ENCODE data around the gene SLC35F3. TPM values are rescaled to one million over a fixed set of nuclear protein-coding genes. Genes with fewer than 3 reads are reported as not detected.
A peak's percentile ranks its signal among the peaks of the same experiment; 100 is the strongest.

The SLC35F3 gene
- total RNA-seq, 1 experiment from 2014 or later, result 0.94 TPM

DNA sequence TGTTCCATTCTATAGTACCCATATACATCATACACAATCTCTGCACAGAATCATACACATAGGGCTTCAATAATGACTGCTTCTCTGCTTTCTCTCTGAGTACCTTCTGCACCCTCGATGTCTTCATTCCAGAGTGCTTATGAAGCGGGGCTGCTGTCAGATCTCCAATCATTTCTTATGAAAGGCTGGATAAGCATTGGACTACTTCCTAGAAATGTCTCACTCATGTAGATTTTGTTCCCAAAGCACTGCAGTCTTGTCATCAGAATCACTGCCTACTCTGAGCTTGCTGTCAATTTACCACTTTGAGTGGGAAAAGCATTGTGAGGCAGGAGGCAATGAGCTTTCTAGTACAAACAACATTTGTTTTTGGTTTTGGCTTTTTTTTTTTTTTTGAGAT lies 179.0 kb downstream of the SLC35F3 start:
- no peak overlapping the region for H3K27ac Mint-ChIP-seq
- ATAC-seq (no peak), DNase-seq (ENCODE audit: low spot score) (no peak)
- H3K4me3 Mint-ChIP-seq, result no peak overlapping the region
- no peaks in the 10 kb centered on the region; the same call in 1 of the 2 replicates for H3K27me3 Mint-ChIP-seq (ENCODE audit: low read depth)
- TF ChIP-seq NR1H2 (CRISPR knock-in tag; IDR thresholded peaks at IDR 0.05) (no peak), NR2C2 (CRISPR knock-in tag; IDR thresholded peaks at IDR 0.05) (no peak), MYBL2 (CRISPR knock-in tag; IDR thresholded peaks at IDR 0.05) (no peak), ATF1 (CRISPR knock-in tag; IDR thresholded peaks at IDR 0.05) (no peak), ZNF416 (CRISPR knock-in tag; IDR thresholded peaks at IDR 0.05) (no peak), ELF4 (CRISPR knock-in tag; IDR thresholded peaks at IDR 0.05; ENCODE audit: low read depth) (no peak), ZBTB21 (CRISPR knock-in tag; IDR thresholded peaks at IDR 0.05; ENCODE audit: borderline replicate concordance) (no peak), CREB1 (CRISPR knock-in tag; IDR thresholded peaks at IDR 0.05) (no peak)
- TF ChIP-seq, protein P1, sequence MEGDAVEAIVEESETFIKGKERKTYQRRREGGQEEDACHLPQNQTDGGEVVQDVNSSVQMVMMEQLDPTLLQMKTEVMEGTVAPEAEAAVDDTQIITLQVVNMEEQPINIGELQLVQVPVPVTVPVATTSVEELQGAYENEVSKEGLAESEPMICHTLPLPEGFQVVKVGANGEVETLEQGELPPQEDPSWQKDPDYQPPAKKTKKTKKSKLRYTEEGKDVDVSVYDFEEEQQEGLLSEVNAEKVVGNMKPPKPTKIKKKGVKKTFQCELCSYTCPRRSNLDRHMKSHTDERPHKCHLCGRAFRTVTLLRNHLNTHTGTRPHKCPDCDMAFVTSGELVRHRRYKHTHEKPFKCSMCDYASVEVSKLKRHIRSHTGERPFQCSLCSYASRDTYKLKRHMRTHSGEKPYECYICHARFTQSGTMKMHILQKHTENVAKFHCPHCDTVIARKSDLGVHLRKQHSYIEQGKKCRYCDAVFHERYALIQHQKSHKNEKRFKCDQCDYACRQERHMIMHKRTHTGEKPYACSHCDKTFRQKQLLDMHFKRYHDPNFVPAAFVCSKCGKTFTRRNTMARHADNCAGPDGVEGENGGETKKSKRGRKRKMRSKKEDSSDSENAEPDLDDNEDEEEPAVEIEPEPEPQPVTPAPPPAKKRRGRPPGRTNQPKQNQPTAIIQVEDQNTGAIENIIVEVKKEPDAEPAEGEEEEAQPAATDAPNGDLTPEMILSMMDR (IDR thresholded peaks at IDR 0.05), result no peak
- TF ChIP-seq, protein P2, sequence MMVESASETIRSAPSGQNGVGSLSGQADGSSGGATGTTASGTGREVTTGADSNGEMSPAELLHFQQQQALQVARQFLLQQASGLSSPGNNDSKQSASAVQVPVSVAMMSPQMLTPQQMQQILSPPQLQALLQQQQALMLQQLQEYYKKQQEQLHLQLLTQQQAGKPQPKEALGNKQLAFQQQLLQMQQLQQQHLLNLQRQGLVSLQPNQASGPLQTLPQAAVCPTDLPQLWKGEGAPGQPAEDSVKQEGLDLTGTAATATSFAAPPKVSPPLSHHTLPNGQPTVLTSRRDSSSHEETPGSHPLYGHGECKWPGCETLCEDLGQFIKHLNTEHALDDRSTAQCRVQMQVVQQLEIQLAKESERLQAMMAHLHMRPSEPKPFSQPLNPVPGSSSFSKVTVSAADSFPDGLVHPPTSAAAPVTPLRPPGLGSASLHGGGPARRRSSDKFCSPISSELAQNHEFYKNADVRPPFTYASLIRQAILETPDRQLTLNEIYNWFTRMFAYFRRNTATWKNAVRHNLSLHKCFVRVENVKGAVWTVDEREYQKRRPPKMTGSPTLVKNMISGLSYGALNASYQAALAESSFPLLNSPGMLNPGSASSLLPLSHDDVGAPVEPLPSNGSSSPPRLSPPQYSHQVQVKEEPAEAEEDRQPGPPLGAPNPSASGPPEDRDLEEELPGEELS (CRISPR knock-in tag; IDR thresholded peaks at IDR 0.05), result no peak
- TF ChIP-seq, protein P3, sequence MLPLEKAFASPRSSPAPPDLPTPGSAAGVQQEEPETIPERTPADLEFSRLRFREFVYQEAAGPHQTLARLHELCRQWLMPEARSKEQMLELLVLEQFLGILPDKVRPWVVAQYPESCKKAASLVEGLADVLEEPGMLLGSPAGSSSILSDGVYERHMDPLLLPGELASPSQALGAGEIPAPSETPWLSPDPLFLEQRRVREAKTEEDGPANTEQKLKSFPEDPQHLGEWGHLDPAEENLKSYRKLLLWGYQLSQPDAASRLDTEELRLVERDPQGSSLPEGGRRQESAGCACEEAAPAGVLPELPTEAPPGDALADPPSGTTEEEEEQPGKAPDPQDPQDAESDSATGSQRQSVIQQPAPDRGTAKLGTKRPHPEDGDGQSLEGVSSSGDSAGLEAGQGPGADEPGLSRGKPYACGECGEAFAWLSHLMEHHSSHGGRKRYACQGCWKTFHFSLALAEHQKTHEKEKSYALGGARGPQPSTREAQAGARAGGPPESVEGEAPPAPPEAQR (CRISPR knock-in tag; IDR thresholded peaks at IDR 0.05), result no peak
- TF ChIP-seq, protein P4, sequence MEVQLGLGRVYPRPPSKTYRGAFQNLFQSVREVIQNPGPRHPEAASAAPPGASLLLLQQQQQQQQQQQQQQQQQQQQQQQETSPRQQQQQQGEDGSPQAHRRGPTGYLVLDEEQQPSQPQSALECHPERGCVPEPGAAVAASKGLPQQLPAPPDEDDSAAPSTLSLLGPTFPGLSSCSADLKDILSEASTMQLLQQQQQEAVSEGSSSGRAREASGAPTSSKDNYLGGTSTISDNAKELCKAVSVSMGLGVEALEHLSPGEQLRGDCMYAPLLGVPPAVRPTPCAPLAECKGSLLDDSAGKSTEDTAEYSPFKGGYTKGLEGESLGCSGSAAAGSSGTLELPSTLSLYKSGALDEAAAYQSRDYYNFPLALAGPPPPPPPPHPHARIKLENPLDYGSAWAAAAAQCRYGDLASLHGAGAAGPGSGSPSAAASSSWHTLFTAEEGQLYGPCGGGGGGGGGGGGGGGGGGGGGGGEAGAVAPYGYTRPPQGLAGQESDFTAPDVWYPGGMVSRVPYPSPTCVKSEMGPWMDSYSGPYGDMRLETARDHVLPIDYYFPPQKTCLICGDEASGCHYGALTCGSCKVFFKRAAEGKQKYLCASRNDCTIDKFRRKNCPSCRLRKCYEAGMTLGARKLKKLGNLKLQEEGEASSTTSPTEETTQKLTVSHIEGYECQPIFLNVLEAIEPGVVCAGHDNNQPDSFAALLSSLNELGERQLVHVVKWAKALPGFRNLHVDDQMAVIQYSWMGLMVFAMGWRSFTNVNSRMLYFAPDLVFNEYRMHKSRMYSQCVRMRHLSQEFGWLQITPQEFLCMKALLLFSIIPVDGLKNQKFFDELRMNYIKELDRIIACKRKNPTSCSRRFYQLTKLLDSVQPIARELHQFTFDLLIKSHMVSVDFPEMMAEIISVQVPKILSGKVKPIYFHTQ (CRISPR knock-in tag; IDR thresholded peaks at IDR 0.05), result no peak
- TF ChIP-seq, protein P5, sequence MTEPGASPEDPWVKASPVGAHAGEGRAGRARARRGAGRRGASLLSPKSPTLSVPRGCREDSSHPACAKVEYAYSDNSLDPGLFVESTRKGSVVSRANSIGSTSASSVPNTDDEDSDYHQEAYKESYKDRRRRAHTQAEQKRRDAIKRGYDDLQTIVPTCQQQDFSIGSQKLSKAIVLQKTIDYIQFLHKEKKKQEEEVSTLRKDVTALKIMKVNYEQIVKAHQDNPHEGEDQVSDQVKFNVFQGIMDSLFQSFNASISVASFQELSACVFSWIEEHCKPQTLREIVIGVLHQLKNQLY (CRISPR knock-in tag; IDR thresholded peaks at IDR 0.05), result no peak
- H3K4me1 Mint-ChIP-seq, result peaks cover 4% of the 10 kb centered on the region
- POLR2A ChIA-PET, result no interaction called here
- H3K9me3 Mint-ChIP-seq, result 0 out of 2 replicates have a peak, but pooled peaks cover 3% of the 10 kb centered on the region
- CTCF ChIA-PET, result interaction anchor here (1.2 kb wide), 1 partner anchor 13 kb away, joined by 3 read pairs; no protein-coding TSS in a partner anchor
- H3K36me3 Mint-ChIP-seq, result no peaks in the 10 kb centered on the region

DNA sequence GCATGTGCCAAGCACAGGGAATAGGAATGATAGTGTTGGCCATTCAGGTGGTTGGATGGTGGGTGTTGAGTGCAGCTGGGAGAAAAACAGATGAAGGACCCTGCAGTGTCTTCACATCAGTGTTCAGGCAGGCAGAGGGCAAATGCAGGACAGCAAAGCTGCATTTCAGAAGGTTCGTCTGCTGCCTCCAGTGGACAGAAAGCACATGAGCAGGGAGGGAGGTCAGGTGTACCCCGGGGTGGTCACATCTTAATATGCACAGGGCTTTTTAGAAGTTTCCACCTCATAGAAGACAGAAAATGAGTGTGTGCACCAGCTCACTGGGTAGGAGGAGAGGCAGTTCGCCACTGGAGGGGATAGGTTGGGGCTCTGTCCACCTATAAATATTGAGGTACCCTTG lies 184.9 kb downstream of the SLC35F3 start:
- H3K4me3 Mint-ChIP-seq, result no peak overlapping the region
- DNase-seq (ENCODE audit: low spot score) (peak; percentile 46), ATAC-seq (peak; percentile 96)
- H3K36me3 Mint-ChIP-seq, result no peaks in the 10 kb centered on the region
- H3K27ac Mint-ChIP-seq, result no peak overlapping the region
- H3K9me3 Mint-ChIP-seq, result peaks cover 6% of the 10 kb centered on the region; the same call in 1 of the 2 replicates
- H3K4me1 Mint-ChIP-seq, result no peaks in the 10 kb centered on the region
- CTCF ChIA-PET, result interaction anchor here (0.7 to 1.4 kb wide), 5 partner anchors 13 to 185 kb away, joined by 3 to 8 read pairs (median 4); partner anchors contain the start of gene SLC35F3
- H3K27me3 Mint-ChIP-seq (ENCODE audit: low read depth), result peaks cover 3% of the 10 kb centered on the region; the same call in 1 of the 2 replicates
- POLR2A ChIA-PET, result no interaction called here
- TF ChIP-seq, protein P6, sequence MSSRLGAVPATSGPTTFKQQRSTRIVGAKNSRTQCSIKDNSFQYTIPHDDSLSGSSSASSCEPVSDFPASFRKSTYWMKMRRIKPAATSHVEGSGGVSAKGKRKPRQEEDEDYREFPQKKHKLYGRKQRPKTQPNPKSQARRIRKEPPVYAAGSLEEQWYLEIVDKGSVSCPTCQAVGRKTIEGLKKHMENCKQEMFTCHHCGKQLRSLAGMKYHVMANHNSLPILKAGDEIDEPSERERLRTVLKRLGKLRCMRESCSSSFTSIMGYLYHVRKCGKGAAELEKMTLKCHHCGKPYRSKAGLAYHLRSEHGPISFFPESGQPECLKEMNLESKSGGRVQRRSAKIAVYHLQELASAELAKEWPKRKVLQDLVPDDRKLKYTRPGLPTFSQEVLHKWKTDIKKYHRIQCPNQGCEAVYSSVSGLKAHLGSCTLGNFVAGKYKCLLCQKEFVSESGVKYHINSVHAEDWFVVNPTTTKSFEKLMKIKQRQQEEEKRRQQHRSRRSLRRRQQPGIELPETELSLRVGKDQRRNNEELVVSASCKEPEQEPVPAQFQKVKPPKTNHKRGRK (CRISPR knock-in tag; IDR thresholded peaks at IDR 0.05; ENCODE audit: borderline replicate concordance), result no peak
- TF ChIP-seq ZNF396 (CRISPR knock-in tag; IDR thresholded peaks at IDR 0.05; ENCODE audit: borderline replicate concordance), result no peak
- no peak for TF ChIP-seq SMAD4 (CRISPR knock-in tag; IDR thresholded peaks at IDR 0.05)
- TF ChIP-seq, protein P7, sequence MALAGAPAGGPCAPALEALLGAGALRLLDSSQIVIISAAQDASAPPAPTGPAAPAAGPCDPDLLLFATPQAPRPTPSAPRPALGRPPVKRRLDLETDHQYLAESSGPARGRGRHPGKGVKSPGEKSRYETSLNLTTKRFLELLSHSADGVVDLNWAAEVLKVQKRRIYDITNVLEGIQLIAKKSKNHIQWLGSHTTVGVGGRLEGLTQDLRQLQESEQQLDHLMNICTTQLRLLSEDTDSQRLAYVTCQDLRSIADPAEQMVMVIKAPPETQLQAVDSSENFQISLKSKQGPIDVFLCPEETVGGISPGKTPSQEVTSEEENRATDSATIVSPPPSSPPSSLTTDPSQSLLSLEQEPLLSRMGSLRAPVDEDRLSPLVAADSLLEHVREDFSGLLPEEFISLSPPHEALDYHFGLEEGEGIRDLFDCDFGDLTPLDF (CRISPR knock-in tag; IDR thresholded peaks at IDR 0.05), result no peak
- TF ChIP-seq, protein P8, sequence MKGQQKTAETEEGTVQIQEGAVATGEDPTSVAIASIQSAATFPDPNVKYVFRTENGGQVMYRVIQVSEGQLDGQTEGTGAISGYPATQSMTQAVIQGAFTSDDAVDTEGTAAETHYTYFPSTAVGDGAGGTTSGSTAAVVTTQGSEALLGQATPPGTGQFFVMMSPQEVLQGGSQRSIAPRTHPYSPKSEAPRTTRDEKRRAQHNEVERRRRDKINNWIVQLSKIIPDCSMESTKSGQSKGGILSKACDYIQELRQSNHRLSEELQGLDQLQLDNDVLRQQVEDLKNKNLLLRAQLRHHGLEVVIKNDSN (CRISPR knock-in tag; IDR thresholded peaks at IDR 0.05), result no peak
- no peak for TF ChIP-seq NFYB (CRISPR knock-in tag; conservative IDR thresholded peaks at IDR 0.05; ENCODE audit: low read depth)
- TF ChIP-seq, protein P1 (IDR thresholded peaks at IDR 0.05), result 0 out of 2 replicates have a peak, but pooled peaks have one; percentile 30
